ENCODE measurements around the gene TOX2.

TOX2 gene

DNA sequence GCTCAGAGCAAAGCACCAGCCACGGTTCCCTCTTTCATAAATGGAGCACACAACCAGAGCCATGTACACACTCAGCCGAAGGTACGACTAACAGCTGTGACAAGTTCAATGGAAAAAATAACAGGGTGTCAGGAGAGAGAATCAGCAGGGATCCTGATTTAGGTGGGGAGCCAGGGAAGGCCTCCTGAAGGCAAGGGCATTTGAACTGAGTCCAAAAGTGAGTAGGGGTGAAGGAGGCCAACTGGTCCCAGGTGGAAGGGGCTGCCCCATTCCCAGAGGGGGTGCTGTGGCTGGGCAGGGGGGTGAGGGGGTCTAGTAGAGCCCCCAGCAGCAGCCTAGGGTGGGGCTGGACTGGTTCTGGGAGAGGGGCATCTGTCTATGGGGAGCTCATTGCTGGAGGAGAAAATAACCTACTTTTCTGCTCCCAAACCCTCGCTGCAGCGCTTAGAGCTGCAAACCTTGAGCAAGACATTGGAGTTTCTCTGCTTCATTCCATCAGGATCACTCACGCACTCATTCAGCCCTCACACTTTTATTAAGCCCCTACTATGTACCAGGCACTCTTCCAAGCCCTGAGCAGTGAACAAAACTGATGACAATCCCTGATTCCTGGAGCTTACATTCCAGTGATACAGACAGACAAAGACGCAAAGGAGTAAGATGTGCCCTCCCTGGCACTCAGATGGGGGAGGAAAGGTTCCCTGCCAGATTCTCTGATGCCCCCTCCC lies 113.5 kb downstream of the TOX2 start:
- H3K4me3 ChIP-seq (ENCODE audit: low read depth, low read length) = no peak overlapping the region
- no peak for DNase-seq (ENCODE audit: low read depth)
- TF ChIP-seq, protein P1, sequence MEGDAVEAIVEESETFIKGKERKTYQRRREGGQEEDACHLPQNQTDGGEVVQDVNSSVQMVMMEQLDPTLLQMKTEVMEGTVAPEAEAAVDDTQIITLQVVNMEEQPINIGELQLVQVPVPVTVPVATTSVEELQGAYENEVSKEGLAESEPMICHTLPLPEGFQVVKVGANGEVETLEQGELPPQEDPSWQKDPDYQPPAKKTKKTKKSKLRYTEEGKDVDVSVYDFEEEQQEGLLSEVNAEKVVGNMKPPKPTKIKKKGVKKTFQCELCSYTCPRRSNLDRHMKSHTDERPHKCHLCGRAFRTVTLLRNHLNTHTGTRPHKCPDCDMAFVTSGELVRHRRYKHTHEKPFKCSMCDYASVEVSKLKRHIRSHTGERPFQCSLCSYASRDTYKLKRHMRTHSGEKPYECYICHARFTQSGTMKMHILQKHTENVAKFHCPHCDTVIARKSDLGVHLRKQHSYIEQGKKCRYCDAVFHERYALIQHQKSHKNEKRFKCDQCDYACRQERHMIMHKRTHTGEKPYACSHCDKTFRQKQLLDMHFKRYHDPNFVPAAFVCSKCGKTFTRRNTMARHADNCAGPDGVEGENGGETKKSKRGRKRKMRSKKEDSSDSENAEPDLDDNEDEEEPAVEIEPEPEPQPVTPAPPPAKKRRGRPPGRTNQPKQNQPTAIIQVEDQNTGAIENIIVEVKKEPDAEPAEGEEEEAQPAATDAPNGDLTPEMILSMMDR (IDR thresholded peaks at IDR 0.05; ENCODE audit: control insufficient read depth, extremely low read depth, insufficient read depth) = no peak

DNA sequence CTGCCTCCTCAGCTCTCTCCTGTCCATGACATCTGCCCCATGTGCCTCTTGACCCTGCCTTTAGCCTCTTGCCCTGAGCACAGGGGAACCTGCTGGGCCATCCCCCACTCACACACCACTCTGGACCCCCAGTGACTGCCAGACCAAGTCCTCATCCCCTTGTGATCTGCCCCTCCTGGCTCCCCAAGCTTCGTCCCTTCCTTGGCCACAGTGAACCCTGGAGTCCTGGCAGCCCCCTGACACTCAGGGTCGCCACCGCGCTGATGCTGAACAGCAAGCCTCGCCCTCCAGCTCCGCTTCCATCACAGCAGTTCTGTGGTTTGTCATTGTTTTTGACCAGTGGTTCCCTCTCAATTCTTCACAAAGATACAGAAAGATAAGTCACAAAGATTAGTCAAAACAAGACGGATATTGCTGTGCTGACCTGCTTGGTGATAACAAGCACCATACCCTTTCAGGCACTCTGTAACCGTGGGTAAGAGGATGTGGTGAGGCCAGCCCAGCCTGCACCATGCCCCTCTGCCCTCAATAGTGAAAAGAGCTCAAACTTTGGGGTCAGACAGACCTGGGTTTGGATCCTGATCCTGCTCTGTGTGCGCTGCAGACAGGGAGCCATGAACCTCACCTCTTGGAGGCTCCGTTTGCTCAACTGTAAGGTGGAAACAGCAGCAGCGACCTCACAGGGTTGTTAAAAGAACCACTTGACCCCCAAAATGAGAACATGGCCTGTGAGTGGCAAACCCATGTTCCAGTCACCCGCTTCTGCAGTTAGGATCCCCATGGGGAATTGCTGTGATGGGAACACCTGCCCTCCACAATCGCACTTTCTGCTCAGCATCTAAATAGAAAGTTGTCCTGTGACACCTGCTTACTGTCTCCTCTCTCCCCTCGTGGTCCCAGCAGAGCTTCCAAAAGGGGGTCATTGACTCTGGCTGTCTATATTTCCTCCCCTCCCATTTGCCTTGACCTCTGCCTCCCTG lies 114.5 kb downstream of the TOX2 start:
- TF ChIP-seq, protein P1 (IDR thresholded peaks at IDR 0.05; ENCODE audit: control insufficient read depth, extremely low read depth, insufficient read depth) = no peak
- H3K4me3 ChIP-seq (ENCODE audit: low read depth, low read length) = no peak overlapping the region
- DNase-seq (ENCODE audit: low read depth) = no peak

DNA sequence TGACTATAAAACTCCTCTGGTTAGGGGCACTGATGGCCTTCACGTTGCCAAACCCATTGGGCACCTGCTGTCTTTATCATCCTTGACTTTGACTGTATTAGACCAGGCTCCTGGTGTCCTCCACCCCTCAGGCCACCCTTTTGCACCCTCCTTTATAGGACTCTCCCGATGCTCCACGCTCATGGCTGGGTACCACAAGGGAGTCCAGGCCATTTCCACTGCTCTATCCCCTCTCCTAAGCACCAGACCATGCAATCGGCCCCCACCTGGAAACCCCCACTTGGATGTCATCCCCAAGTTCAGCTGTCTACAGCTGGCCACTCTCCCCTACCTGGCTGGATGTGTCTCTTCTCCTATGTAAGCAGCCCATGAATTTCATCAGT lies 115.2 kb downstream of the TOX2 start:
- H3K4me3 ChIP-seq (ENCODE audit: low read depth, low read length) = no peak overlapping the region
- TF ChIP-seq, protein P1 (IDR thresholded peaks at IDR 0.05; ENCODE audit: control insufficient read depth, extremely low read depth, insufficient read depth) = no peak
- no peak for DNase-seq (ENCODE audit: low read depth)

DNA sequence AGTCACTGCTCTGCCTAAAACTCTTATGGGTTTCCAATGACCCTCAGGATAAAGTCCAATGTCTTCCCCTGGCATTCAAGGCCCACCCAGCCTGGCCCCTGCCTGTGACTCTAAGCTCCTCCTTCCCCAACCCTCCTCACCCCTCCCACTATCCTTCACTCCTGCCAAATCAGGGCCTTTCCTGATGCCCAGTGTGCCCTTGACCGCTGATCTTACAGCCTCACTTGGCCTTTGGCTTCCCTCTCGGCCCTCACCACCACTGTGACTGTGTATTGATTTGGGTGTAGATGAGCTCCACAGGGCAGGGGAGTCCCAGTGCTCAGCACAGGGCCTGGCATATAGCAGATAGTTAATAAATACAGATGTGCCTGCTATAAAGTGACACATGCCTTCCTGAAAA lies 115.7 kb downstream of the TOX2 start:
- no peak for DNase-seq (ENCODE audit: low read depth)
- TF ChIP-seq, protein P1 (IDR thresholded peaks at IDR 0.05; ENCODE audit: control insufficient read depth, extremely low read depth, insufficient read depth) = no peak
- H3K4me3 ChIP-seq (ENCODE audit: low read depth, low read length) = no peak overlapping the region

- no peak overlapping the region for H3K4me3 ChIP-seq (ENCODE audit: low read depth, low read length)
- DNase-seq (ENCODE audit: low read depth) = no peak
- TF ChIP-seq, protein P1 (IDR thresholded peaks at IDR 0.05; ENCODE audit: control insufficient read depth, extremely low read depth, insufficient read depth) = no peak
Measured at GRCh38 chr20:44031001-44031574, 116.4 kb downstream of the TOX2 start.

- no peak overlapping the region for H3K4me3 ChIP-seq (ENCODE audit: low read depth, low read length)
- TF ChIP-seq, protein P1 (IDR thresholded peaks at IDR 0.05; ENCODE audit: control insufficient read depth, extremely low read depth, insufficient read depth) = no peak
- DNase-seq (ENCODE audit: low read depth) = no peak
Measured at GRCh38 chr20:44031781-44032582, 117.3 kb downstream of the TOX2 start.
